Measurements from ENCODE around the gene OSBPL10.

The OSBPL10 gene

GRCh38 chr3:31747785-31748184 lies 233.3 kb downstream of the OSBPL10 start:
- H3K27me3 ChIP-seq (replicated peaks; ENCODE audit: control insufficient read depth, insufficient read depth, low read length, poor library complexity, severe bottlenecking), result no peaks in the 10 kb centered on the region
- no peaks in the 10 kb centered on the region for H3K36me3 ChIP-seq (ENCODE audit: control insufficient read depth, insufficient read depth, low read length)
- H3K27ac ChIP-seq (ENCODE audit: insufficient read depth, low read length, poor library complexity, severe bottlenecking), result no peak overlapping the region
- H3K4me3 ChIP-seq (ENCODE audit: insufficient read depth, low read depth, low read length, poor library complexity, severe bottlenecking), result no peak overlapping the region
- no peak for DNase-seq
- no peaks in the 10 kb centered on the region for H3K9me3 ChIP-seq (ENCODE audit: control insufficient read depth, low read length)
- no peaks in the 10 kb centered on the region for H3K4me1 ChIP-seq (ENCODE audit: control insufficient read depth, insufficient read depth, low read length, poor library complexity, severe bottlenecking)

GRCh38 chr3:31744913-31745312 lies 236.1 kb downstream of the OSBPL10 start:
- H3K4me1 ChIP-seq (ENCODE audit: control insufficient read depth, insufficient read depth, low read length, poor library complexity, severe bottlenecking), result no peaks in the 10 kb centered on the region
- H3K36me3 ChIP-seq (ENCODE audit: control insufficient read depth, insufficient read depth, low read length), result no peaks in the 10 kb centered on the region
- H3K9me3 ChIP-seq (ENCODE audit: control insufficient read depth, low read length), result no peaks in the 10 kb centered on the region
- no peak overlapping the region for H3K27ac ChIP-seq (ENCODE audit: insufficient read depth, low read length, poor library complexity, severe bottlenecking)
- H3K27me3 ChIP-seq (replicated peaks; ENCODE audit: control insufficient read depth, insufficient read depth, low read length, poor library complexity, severe bottlenecking), result no peaks in the 10 kb centered on the region
- no peak overlapping the region for H3K4me3 ChIP-seq (ENCODE audit: insufficient read depth, low read depth, low read length, poor library complexity, severe bottlenecking)
- DNase-seq, result no peak

- Histone ChIP-seq H3K36me3 (ENCODE audit: control insufficient read depth, insufficient read depth, low read length) (no peaks in the 10 kb centered on the region), H3K4me3 (ENCODE audit: insufficient read depth, low read depth, low read length, poor library complexity, severe bottlenecking) (no peak overlapping the region), H3K27ac (ENCODE audit: insufficient read depth, low read length, poor library complexity, severe bottlenecking) (no peak overlapping the region), H3K4me1 (ENCODE audit: control insufficient read depth, insufficient read depth, low read length, poor library complexity, severe bottlenecking) (no peaks in the 10 kb centered on the region), H3K27me3 (replicated peaks; ENCODE audit: control insufficient read depth, insufficient read depth, low read length, poor library complexity, severe bottlenecking) (no peaks in the 10 kb centered on the region), H3K9me3 (ENCODE audit: control insufficient read depth, low read length) (no peaks in the 10 kb centered on the region)
- no peak for DNase-seq
Measured at GRCh38 chr3:31743331-31744089, 237.6 kb downstream of the OSBPL10 start.

- Histone ChIP-seq H3K4me1 (ENCODE audit: control insufficient read depth, insufficient read depth, low read length, poor library complexity, severe bottlenecking) (no peaks in the 10 kb centered on the region), H3K27ac (ENCODE audit: insufficient read depth, low read length, poor library complexity, severe bottlenecking) (no peak overlapping the region), H3K36me3 (ENCODE audit: control insufficient read depth, insufficient read depth, low read length) (no peaks in the 10 kb centered on the region), H3K4me3 (ENCODE audit: insufficient read depth, low read depth, low read length, poor library complexity, severe bottlenecking) (no peak overlapping the region), H3K9me3 (ENCODE audit: control insufficient read depth, low read length) (no peaks in the 10 kb centered on the region), H3K27me3 (replicated peaks; ENCODE audit: control insufficient read depth, insufficient read depth, low read length, poor library complexity, severe bottlenecking) (no peaks in the 10 kb centered on the region)
- DNase-seq, result no peak
Measured at GRCh38 chr3:31740397-31740796, 240.7 kb downstream of the OSBPL10 start.

GRCh38 chr3:31738412-31738811 lies 242.7 kb downstream of the OSBPL10 start:
- Histone ChIP-seq H3K4me3 (ENCODE audit: insufficient read depth, low read depth, low read length, poor library complexity, severe bottlenecking) (no peak overlapping the region), H3K27me3 (replicated peaks; ENCODE audit: control insufficient read depth, insufficient read depth, low read length, poor library complexity, severe bottlenecking) (no peaks in the 10 kb centered on the region), H3K36me3 (ENCODE audit: control insufficient read depth, insufficient read depth, low read length) (no peaks in the 10 kb centered on the region), H3K4me1 (ENCODE audit: control insufficient read depth, insufficient read depth, low read length, poor library complexity, severe bottlenecking) (no peaks in the 10 kb centered on the region), H3K27ac (ENCODE audit: insufficient read depth, low read length, poor library complexity, severe bottlenecking) (no peak overlapping the region), H3K9me3 (ENCODE audit: control insufficient read depth, low read length) (no peaks in the 10 kb centered on the region)
- no peak for DNase-seq

- H3K36me3 ChIP-seq (ENCODE audit: control insufficient read depth, insufficient read depth, low read length), result no peaks in the 10 kb centered on the region
- no peak for DNase-seq
- no peak overlapping the region for H3K27ac ChIP-seq (ENCODE audit: insufficient read depth, low read length, poor library complexity, severe bottlenecking)
- H3K4me1 ChIP-seq (ENCODE audit: control insufficient read depth, insufficient read depth, low read length, poor library complexity, severe bottlenecking), result no peaks in the 10 kb centered on the region
- no peak overlapping the region for H3K4me3 ChIP-seq (ENCODE audit: insufficient read depth, low read depth, low read length, poor library complexity, severe bottlenecking)
- H3K9me3 ChIP-seq (ENCODE audit: control insufficient read depth, low read length), result no peaks in the 10 kb centered on the region
- H3K27me3 ChIP-seq (replicated peaks; ENCODE audit: control insufficient read depth, insufficient read depth, low read length, poor library complexity, severe bottlenecking), result no peaks in the 10 kb centered on the region
Measured at GRCh38 chr3:31735667-31736066, 245.4 kb downstream of the OSBPL10 start.

- no peaks in the 10 kb centered on the region for H3K36me3 ChIP-seq (ENCODE audit: control insufficient read depth, insufficient read depth, low read length)
- no peak overlapping the region for H3K27ac ChIP-seq (ENCODE audit: insufficient read depth, low read length, poor library complexity, severe bottlenecking)
- no peak for DNase-seq
- H3K9me3 ChIP-seq (ENCODE audit: control insufficient read depth, low read length), result no peaks in the 10 kb centered on the region
- no peaks in the 10 kb centered on the region for H3K27me3 ChIP-seq (replicated peaks; ENCODE audit: control insufficient read depth, insufficient read depth, low read length, poor library complexity, severe bottlenecking)
- H3K4me1 ChIP-seq (ENCODE audit: control insufficient read depth, insufficient read depth, low read length, poor library complexity, severe bottlenecking), result no peaks in the 10 kb centered on the region
- H3K4me3 ChIP-seq (ENCODE audit: insufficient read depth, low read depth, low read length, poor library complexity, severe bottlenecking), result no peak overlapping the region
Measured at GRCh38 chr3:31733234-31733667, 247.8 kb downstream of the OSBPL10 start.

GRCh38 chr3:31732548-31732947 lies 248.5 kb downstream of the OSBPL10 start:
- Histone ChIP-seq H3K36me3 (ENCODE audit: control insufficient read depth, insufficient read depth, low read length) (no peaks in the 10 kb centered on the region), H3K27ac (ENCODE audit: insufficient read depth, low read length, poor library complexity, severe bottlenecking) (no peak overlapping the region), H3K27me3 (replicated peaks; ENCODE audit: control insufficient read depth, insufficient read depth, low read length, poor library complexity, severe bottlenecking) (no peaks in the 10 kb centered on the region), H3K9me3 (ENCODE audit: control insufficient read depth, low read length) (no peaks in the 10 kb centered on the region), H3K4me3 (ENCODE audit: insufficient read depth, low read depth, low read length, poor library complexity, severe bottlenecking) (no peak overlapping the region), H3K4me1 (ENCODE audit: control insufficient read depth, insufficient read depth, low read length, poor library complexity, severe bottlenecking) (no peaks in the 10 kb centered on the region)
- no peak for DNase-seq

GRCh38 chr3:31729573-31729972 lies 251.5 kb downstream of the OSBPL10 start:
- Histone ChIP-seq H3K27me3 (replicated peaks; ENCODE audit: control insufficient read depth, insufficient read depth, low read length, poor library complexity, severe bottlenecking) (no peaks in the 10 kb centered on the region), H3K27ac (ENCODE audit: insufficient read depth, low read length, poor library complexity, severe bottlenecking) (no peak overlapping the region), H3K9me3 (ENCODE audit: control insufficient read depth, low read length) (no peaks in the 10 kb centered on the region), H3K36me3 (ENCODE audit: control insufficient read depth, insufficient read depth, low read length) (no peaks in the 10 kb centered on the region), H3K4me3 (ENCODE audit: insufficient read depth, low read depth, low read length, poor library complexity, severe bottlenecking) (no peak overlapping the region), H3K4me1 (ENCODE audit: control insufficient read depth, insufficient read depth, low read length, poor library complexity, severe bottlenecking) (no peaks in the 10 kb centered on the region)
- DNase-seq, result no peak

GRCh38 chr3:31729082-31729481 lies 252.0 kb downstream of the OSBPL10 start:
- H3K4me3 ChIP-seq (ENCODE audit: insufficient read depth, low read depth, low read length, poor library complexity, severe bottlenecking), result no peak overlapping the region
- no peaks in the 10 kb centered on the region for H3K36me3 ChIP-seq (ENCODE audit: control insufficient read depth, insufficient read depth, low read length)
- H3K27ac ChIP-seq (ENCODE audit: insufficient read depth, low read length, poor library complexity, severe bottlenecking), result no peak overlapping the region
- no peaks in the 10 kb centered on the region for H3K4me1 ChIP-seq (ENCODE audit: control insufficient read depth, insufficient read depth, low read length, poor library complexity, severe bottlenecking)
- no peaks in the 10 kb centered on the region for H3K9me3 ChIP-seq (ENCODE audit: control insufficient read depth, low read length)
- no peak for DNase-seq
- no peaks in the 10 kb centered on the region for H3K27me3 ChIP-seq (replicated peaks; ENCODE audit: control insufficient read depth, insufficient read depth, low read length, poor library complexity, severe bottlenecking)
